Neural progenitor cell (in vitro differentiated cells): Measurements from ENCODE around the gene RBM47. TPM values are rescaled to one million over a fixed set of nuclear protein-coding genes. Genes with fewer than 3 reads are reported as not detected.

Experiments used
- DNase-seq: peaks from one replicate; pipeline ENCODE4 v3.0.0-alpha.2; 2016; ENCODE audit warnings: low spot score
- H2AFZ ChIP-seq: fragments of 200-600 bp; sonication (generic); replicated peaks from 2 replicates; pipeline ENCODE4 v1.6.1; 2016; ENCODE audit warnings: antibody characterized with exemption
- H3F3A ChIP-seq: fragments of 200-600 bp; sonication (generic); 2 replicates; pipeline ENCODE4 v1.6.1; 2016; ENCODE audit warnings: antibody characterized with exemption, low read depth
- H3K27ac ChIP-seq: fragments of 200-600 bp; sonication (generic); 2 replicates; pipeline ENCODE4 v1.5.1; 2016; ENCODE audit warnings: mild to moderate bottlenecking
- H3K27me3 ChIP-seq: fragments of 200-600 bp; sonication (generic); 2 replicates; pipeline ENCODE4 v1.6.1; 2016; ENCODE audit warnings: mild to moderate bottlenecking, moderate library complexity
- H3K36me3 ChIP-seq: fragments of 200-600 bp; sonication (generic); 2 replicates; pipeline ENCODE4 v1.5.1; 2016
- H3K4me1 ChIP-seq: fragments of 200-600 bp; sonication (generic); 2 replicates; pipeline ENCODE4 v1.6.1; 2016; ENCODE audit warnings: mixed run types
- H3K4me2 ChIP-seq: fragments of 200-600 bp; sonication (generic); 2 replicates; pipeline ENCODE4 v1.6.1; 2016
- H3K4me3 ChIP-seq: fragments of 200-600 bp; sonication (generic); 2 replicates; pipeline ENCODE4 v1.5.1; 2016
- H3K79me2 ChIP-seq: fragments of 200-600 bp; sonication (generic); 2 replicates; pipeline ENCODE4 v1.6.1; 2016; ENCODE audit warnings: low read depth
- H3K9ac ChIP-seq: fragments of 200-600 bp; sonication (generic); 2 replicates; pipeline ENCODE4 v1.6.1; 2016
- H3K9me3 ChIP-seq: fragments of 200-600 bp; sonication (generic); 2 replicates; pipeline ENCODE4 v1.5.1; 2016; ENCODE audit warnings: low read depth
- H4K20me1 ChIP-seq: fragments of 200-600 bp; sonication (generic); 2 replicates; pipeline ENCODE4 v1.6.1; 2016; ENCODE audit warnings: low read depth
- H3K27ac Mint-ChIP-seq: 3 replicates; pipeline ENCODE4 v1.8.0; 2021; ENCODE audit warnings: mixed read lengths
- H3K27me3 Mint-ChIP-seq: 2 replicates; pipeline ENCODE4 v1.8.0; 2022; ENCODE audit warnings: low read depth, mild to moderate bottlenecking, inconsistent platforms, moderate library complexity, mixed read lengths; ENCODE audit not compliant: insufficient read depth
- H3K36me3 Mint-ChIP-seq: 3 replicates; pipeline ENCODE4 v1.8.0; 2021; ENCODE audit warnings: mixed read lengths
- H3K4me1 Mint-ChIP-seq: 3 replicates; pipeline ENCODE4 v1.8.0; 2021; ENCODE audit warnings: mixed read lengths
- H3K4me3 Mint-ChIP-seq: 3 replicates; pipeline ENCODE4 v1.8.0; 2021; ENCODE audit warnings: mild to moderate bottlenecking, moderate library complexity, mixed read lengths
- H3K9me3 Mint-ChIP-seq: 3 replicates; pipeline ENCODE4 v1.8.0; 2020; ENCODE audit warnings: mixed read lengths
- CTCF ChIP-seq: fragments of 200-600 bp; sonication (generic); IDR thresholded peaks from 2 replicates; pipeline ENCODE4 v1.5.1; 2017; ENCODE audit warnings: antibody characterized with exemption, mild to moderate bottlenecking
- EZH2 ChIP-seq: fragments of 200-600 bp; sonication (generic); IDR thresholded peaks from 2 replicates; pipeline ENCODE4 v1.6.1; 2017; ENCODE audit warnings: antibody characterized with exemption, mild to moderate bottlenecking, moderate library complexity
- EZH2phosphoT487 ChIP-seq: fragments of 200-600 bp; sonication (generic); IDR thresholded peaks from 2 replicates; pipeline ENCODE4 v1.6.1; 2017; ENCODE audit warnings: antibody characterized with exemption
- total RNA-seq: library from RNA; depleted of rRNA; stranded (reverse); fragments of >200 nt; gene quantifications from 2 replicates; pipeline ENCODE4 v1.2.3, GENCODE V29; 2015; ENCODE audit warnings: low replicate concordance

RBM47 gene
- total RNA-seq, 1 donor from 2014 or later: 2.9 TPM

- H3K27me3 ChIP-seq: no peaks in the 10 kb centered on the region
- H3K79me2 ChIP-seq: no peaks in the 10 kb centered on the region
- H2AFZ ChIP-seq: no peak overlapping the region
- peaks cover 10% of the 10 kb centered on the region for H3F3A ChIP-seq
- Mint-ChIP-seq H3K4me3 (no peak overlapping the region), H3K4me1 (no peaks in the 10 kb centered on the region), H3K27ac (no peak overlapping the region), H3K36me3 (peaks cover 2% of the 10 kb centered on the region), H3K27me3 (peaks cover 2% of the 10 kb centered on the region), H3K9me3 (no peaks in the 10 kb centered on the region)
- no peak overlapping the region for H3K9ac ChIP-seq
- H3K4me1 ChIP-seq: peaks cover 8% of the 10 kb centered on the region
- no peak overlapping the region for H3K27ac ChIP-seq
- no peaks in the 10 kb centered on the region for H4K20me1 ChIP-seq
- H3K4me2 ChIP-seq: no peak overlapping the region
- TF ChIP-seq EZH2phosphoT487: no peak
- no peak for TF ChIP-seq EZH2
- no peak for TF ChIP-seq CTCF
- no peak overlapping the region for H3K4me3 ChIP-seq
- H3K36me3 ChIP-seq: no peaks in the 10 kb centered on the region
- no peaks in the 10 kb centered on the region for H3K9me3 ChIP-seq
- no peak for DNase-seq
Observed at GRCh38 chr4:40484346-40485090, 145.1 kb downstream of the RBM47 start.

- Histone ChIP-seq H3K9me3 (no peaks in the 10 kb centered on the region), H3F3A (peaks cover 10% of the 10 kb centered on the region), H3K4me1 (peaks cover 8% of the 10 kb centered on the region), H3K36me3 (no peaks in the 10 kb centered on the region), H3K27ac (no peak overlapping the region), H2AFZ (no peak overlapping the region), H3K4me2 (peak overlapping the region; percentile 12), H3K9ac (no peak overlapping the region), H3K27me3 (no peaks in the 10 kb centered on the region), H4K20me1 (no peaks in the 10 kb centered on the region), H3K4me3 (no peak overlapping the region), H3K79me2 (no peaks in the 10 kb centered on the region)
- Mint-ChIP-seq H3K9me3 (no peaks in the 10 kb centered on the region), H3K27ac (no peak overlapping the region), H3K36me3 (peaks cover 2% of the 10 kb centered on the region), H3K4me1 (no peaks in the 10 kb centered on the region), H3K27me3 (no peaks in the 10 kb centered on the region), H3K4me3 (no peak overlapping the region)
- TF ChIP-seq EZH2phosphoT487: no peak
- TF ChIP-seq CTCF: no peak
- no peak for TF ChIP-seq EZH2
- peak; percentile 58 for DNase-seq
Observed at GRCh38 chr4:40482985-40483647, 146.5 kb downstream of the RBM47 start.

DNA sequence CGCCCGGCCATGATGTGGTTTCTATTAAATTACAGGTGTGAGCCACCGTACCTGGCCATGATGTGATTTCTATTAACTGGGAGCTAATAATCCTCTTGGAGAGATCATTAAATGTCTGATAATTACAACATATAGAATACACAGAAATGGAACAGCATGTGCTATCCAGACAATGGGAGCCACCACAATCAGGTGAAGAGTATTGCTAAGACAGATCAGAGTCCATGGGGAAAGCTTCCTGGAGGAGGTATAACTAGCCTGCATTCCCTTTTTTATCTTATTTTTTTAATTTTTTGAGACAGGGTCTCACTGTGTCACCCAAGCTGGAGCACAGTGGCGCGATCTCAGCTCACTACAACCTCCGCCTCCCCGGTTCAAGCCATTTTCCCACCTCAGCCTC, 147.7 kb downstream of the RBM47 start:
- Mint-ChIP-seq H3K9me3 (no peaks in the 10 kb centered on the region), H3K4me3 (no peak overlapping the region), H3K27ac (no peak overlapping the region), H3K36me3 (peaks cover 2% of the 10 kb centered on the region), H3K4me1 (no peaks in the 10 kb centered on the region), H3K27me3 (no peaks in the 10 kb centered on the region)
- H3K4me3 ChIP-seq: no peak overlapping the region
- no peak overlapping the region for H3K27ac ChIP-seq
- H3K27me3 ChIP-seq: no peaks in the 10 kb centered on the region
- peaks cover 10% of the 10 kb centered on the region for H3F3A ChIP-seq
- DNase-seq: no peak
- no peak overlapping the region for H3K9ac ChIP-seq
- H4K20me1 ChIP-seq: no peaks in the 10 kb centered on the region
- no peaks in the 10 kb centered on the region for H3K9me3 ChIP-seq
- no peak overlapping the region for H2AFZ ChIP-seq
- no peaks in the 10 kb centered on the region for H3K79me2 ChIP-seq
- TF ChIP-seq CTCF (no peak), EZH2phosphoT487 (no peak), EZH2 (no peak)
- H3K36me3 ChIP-seq: no peaks in the 10 kb centered on the region
- H3K4me1 ChIP-seq: peaks cover 8% of the 10 kb centered on the region
- no peak overlapping the region for H3K4me2 ChIP-seq
